Bronchial epithelial cell (primary cell): ENCODE data around the gene PPFIA4. TPM values are rescaled to one million over a fixed set of nuclear protein-coding genes. Genes with fewer than 3 reads are reported as not detected.

ENCODE experiments used
- DNase-seq: peaks from one replicate; pipeline ENCODE4 v3.0.0-alpha.2; 2010; ENCODE audit warnings: low read depth
- FAIRE-seq: peaks from 2 replicates; lab custom pipeline; 2011; peaks lifted over from hg19 to GRCh38; lab: Jason Lieb, UNC
- H3K27me3 ChIP-seq: 2 replicates; pipeline ENCODE4 v1.5.1; 2011; ENCODE audit warnings: low read length; ENCODE audit not compliant: control insufficient read depth, insufficient read depth
- H3K36me3 ChIP-seq: 2 replicates; pipeline ENCODE4 v1.5.1; 2011; ENCODE audit warnings: low read length; ENCODE audit not compliant: control insufficient read depth, insufficient read depth
- H3K4me3 ChIP-seq: 2 replicates; pipeline ENCODE4 v1.5.1; 2011; ENCODE audit warnings: mild to moderate bottlenecking, low read depth, low read length, control low read depth
- CTCF ChIP-seq: IDR thresholded peaks from 2 replicates; pipeline ENCODE4 v1.5.1; 2011; ENCODE audit warnings: mild to moderate bottlenecking, moderate library complexity, low read length, control low read depth, inconsistent platforms; ENCODE audit not compliant: insufficient read depth, severe bottlenecking
- total RNA-seq: library from RNA; depleted of rRNA; stranded (reverse); fragments of >200 nt; gene quantifications from 2 replicates; pipeline ENCODE4 v1.2.1, GENCODE V29; 2014

Gene PPFIA4
- total RNA-seq, 1 donor from 2014 or later, result 4.2 TPM

GRCh38 chr1:202987255-202987654 is 39.0 kb upstream of the PPFIA4 start:
- no peaks in the 10 kb centered on the region for H3K36me3 ChIP-seq
- FAIRE-seq, result peak; percentile 66
- no peak for TF ChIP-seq CTCF
- no peak overlapping the region for H3K4me3 ChIP-seq
- no peaks in the 10 kb centered on the region for H3K27me3 ChIP-seq
- DNase-seq, result no peak

- TF ChIP-seq CTCF, result no peak
- no peak overlapping the region for H3K4me3 ChIP-seq
- DNase-seq, result no peak
- no peak for FAIRE-seq
- no peaks in the 10 kb centered on the region for H3K36me3 ChIP-seq
- H3K27me3 ChIP-seq, result no peaks in the 10 kb centered on the region
These were observed 38.2 kb upstream of the PPFIA4 start for GRCh38 chr1:202987922-202988583.

GRCh38 chr1:202989879-202990278 is 36.4 kb upstream of the PPFIA4 start:
- no peak for TF ChIP-seq CTCF
- FAIRE-seq (no peak), DNase-seq (no peak)

GRCh38 chr1:202991112-202991511 is 35.2 kb upstream of the PPFIA4 start:
- no peaks in the 10 kb centered on the region for H3K27me3 ChIP-seq
- no peak for FAIRE-seq

More at GRCh38 chr1:202989879-202990278, 36.4 kb upstream of the PPFIA4 start:
- no peaks in the 10 kb centered on the region for H3K36me3 ChIP-seq
- no peak overlapping the region for H3K4me3 ChIP-seq
- H3K27me3 ChIP-seq, result no peaks in the 10 kb centered on the region

GRCh38 chr1:202994756-202995155 is 31.5 kb upstream of the PPFIA4 start:
- no peak overlapping the region for H3K4me3 ChIP-seq
- DNase-seq (no peak), FAIRE-seq (no peak)
- no peaks in the 10 kb centered on the region for H3K36me3 ChIP-seq
- TF ChIP-seq CTCF, result no peak
- H3K27me3 ChIP-seq, result no peaks in the 10 kb centered on the region

More at GRCh38 chr1:202991112-202991511, 35.2 kb upstream of the PPFIA4 start:
- no peak for TF ChIP-seq CTCF
- Histone ChIP-seq H3K4me3 (no peak overlapping the region), H3K36me3 (no peaks in the 10 kb centered on the region)
- no peak for DNase-seq
